K562 (cell line): ENCODE data around the gene OAT.

Experiments used
- EHMT2 ChIP-seq: fragments of 450-650 bp; IDR thresholded peaks from 2 replicates; pipeline ENCODE4 v1.6.1; 2018; ENCODE audit warnings: antibody characterized with exemption
- GATA2 ChIP-seq: sonication (generic); formaldehyde crosslinking; IDR thresholded peaks from 2 replicates; pipeline ENCODE4 v1.4.0; 2020; ENCODE audit warnings: mild to moderate bottlenecking, missing genetic modification reagents
- GTF2F1 ChIP-seq: IDR thresholded peaks from 2 replicates; pipeline ENCODE4 v1.6.1; 2011; ENCODE audit warnings: low read depth, low read length, improper control_type of control experiment
- HDGF ChIP-seq: fragments of 450-650 bp; IDR thresholded peaks from 2 replicates; pipeline ENCODE4 v1.6.1; 2016
- HNRNPK ChIP-seq: fragments of 200-400 bp; formaldehyde crosslinking; IDR thresholded peaks from one replicate; pipeline ENCODE4 v1.6.1; 2018; ENCODE audit warnings: mild to moderate bottlenecking, low read depth, low read length; ENCODE audit not compliant: poor library complexity, severe bottlenecking
- MAZ ChIP-seq, 2 experiments: fragments of 450-650 bp in 1 of 2; sonication (generic) in 1 of 2; formaldehyde crosslinking; IDR thresholded peaks in 1 of 2; conservative IDR thresholded peaks in 1 of 2; 2 replicates each; pipeline versions ENCODE4 v1.4.0 to v1.5.0; 2020; ENCODE audit warnings: mild to moderate bottlenecking in 1 of 2, missing genetic modification reagents in 1 of 2
- SMARCB1 ChIP-seq: IDR thresholded peaks from 2 replicates; pipeline ENCODE4 v1.6.1; 2011; ENCODE audit warnings: improper control_type of control experiment, low read depth; ENCODE audit not compliant: insufficient read length
- YY1 ChIP-seq, 3 experiments: IDR thresholded peaks; 2 replicates each; pipeline ENCODE4 v1.6.1; 2011; ENCODE audit warnings: low read length in 2 of 3, mild to moderate bottlenecking in 2 of 3, moderate library complexity in 2 of 3, borderline replicate concordance in 1 of 3, control low read depth in 1 of 3, low read depth in 1 of 3; ENCODE audit not compliant: insufficient read depth in 3 of 3, insufficient replicate concordance in 2 of 3, control insufficient read depth in 1 of 3, insufficient read length in 1 of 3; ENCODE audit errors: extremely low read depth in 1 of 3
- ZNF212 ChIP-seq: fragments of 450-650 bp; formaldehyde crosslinking; IDR thresholded peaks from 2 replicates; pipeline ENCODE4 v1.4.0; 2020; ENCODE audit warnings: mild to moderate bottlenecking
- ZNF830 ChIP-seq: fragments of 250-450 bp; sonication (Bioruptor Pico); IDR thresholded peaks from 2 replicates; pipeline ENCODE4 v1.5.0; 2021; ENCODE audit warnings: mild to moderate bottlenecking
- TF ChIP-seq, protein P1 (sequence below): fragments of 250-450 bp; sonication (Bioruptor Pico); IDR thresholded peaks from 2 replicates; pipeline ENCODE4 v1.5.0; 2020; ENCODE audit warnings: mild to moderate bottlenecking

DNA sequence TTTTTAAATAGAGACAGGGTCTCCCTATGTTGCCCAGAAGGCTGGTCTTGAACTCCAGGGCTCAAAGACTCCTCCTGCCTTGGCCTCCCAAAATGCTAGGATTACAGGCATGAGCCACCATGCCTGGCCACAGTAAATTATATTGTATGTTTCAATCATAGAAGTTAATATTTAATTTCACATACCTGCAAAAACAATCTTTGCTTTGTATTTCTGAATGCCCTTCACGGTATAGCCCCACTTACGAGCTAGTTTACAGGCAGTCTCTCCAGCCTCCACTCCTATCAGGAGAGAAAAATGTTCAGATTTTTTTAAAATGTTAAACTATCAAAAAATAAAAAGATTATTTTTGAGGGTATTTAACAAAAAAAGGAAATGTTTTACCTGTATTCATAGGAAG lies 10.4 kb downstream of the OAT start:
- TF ChIP-seq HNRNPK: no peak
- TF ChIP-seq SMARCB1: no peak
- TF ChIP-seq ZNF212 (CRISPR knock-in tag): no peak
- TF ChIP-seq ZNF830 (CRISPR knock-in tag): no peak
- TF ChIP-seq MAZ (CRISPR knock-in tag; conservative IDR thresholded peaks at IDR 0.05 in 1 of 2, IDR thresholded peaks at IDR 0.05 in 1 of 2): no peak
- no peak for TF ChIP-seq GATA2 (CRISPR knock-in tag)
- TF ChIP-seq, protein P1, sequence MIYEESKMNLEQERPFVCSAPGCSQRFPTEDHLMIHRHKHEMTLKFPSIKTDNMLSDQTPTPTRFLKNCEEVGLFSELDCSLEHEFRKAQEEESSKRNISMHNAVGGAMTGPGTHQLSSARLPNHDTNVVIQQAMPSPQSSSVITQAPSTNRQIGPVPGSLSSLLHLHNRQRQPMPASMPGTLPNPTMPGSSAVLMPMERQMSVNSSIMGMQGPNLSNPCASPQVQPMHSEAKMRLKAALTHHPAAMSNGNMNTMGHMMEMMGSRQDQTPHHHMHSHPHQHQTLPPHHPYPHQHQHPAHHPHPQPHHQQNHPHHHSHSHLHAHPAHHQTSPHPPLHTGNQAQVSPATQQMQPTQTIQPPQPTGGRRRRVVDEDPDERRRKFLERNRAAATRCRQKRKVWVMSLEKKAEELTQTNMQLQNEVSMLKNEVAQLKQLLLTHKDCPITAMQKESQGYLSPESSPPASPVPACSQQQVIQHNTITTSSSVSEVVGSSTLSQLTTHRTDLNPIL (CRISPR knock-in tag): no peak
- no peak for TF ChIP-seq YY1 (IDR thresholded peaks at IDR 0.05; ENCODE audit: borderline replicate concordance in 1 of 3, control insufficient read depth in 1 of 3, extremely low read depth in 1 of 3, insufficient read depth in 3 of 3, insufficient read length in 1 of 3, insufficient replicate concordance in 2 of 3, low read depth in 1 of 3, low read length in 2 of 3)
- TF ChIP-seq EHMT2: no peak
- no peak for TF ChIP-seq HDGF
- no peak for TF ChIP-seq GTF2F1
